GM23338 (cell line): ENCODE results near the gene ZFP36L1. TPM values are rescaled to one million over a fixed set of nuclear protein-coding genes. Genes with fewer than 3 reads are reported as not detected.

Source experiments
- ATAC-seq: fragments of 200-7000 bp; cut with Tn5 transposase; 3 replicates; pipeline ENCODE4 v1.9.1; 2020
- DNase-seq: peaks from one replicate; pipeline ENCODE4 v3.0.0-alpha.2; 2015; ENCODE audit warnings: low spot score
- H2AFZ ChIP-seq: fragments of 200-600 bp; sonication (generic); 2 replicates; pipeline ENCODE4 v1.8.0; 2016; ENCODE audit warnings: antibody characterized with exemption, mild to moderate bottlenecking, moderate library complexity
- H3F3A ChIP-seq: fragments of 200-600 bp; sonication (generic); replicated peaks from 2 replicates; pipeline ENCODE4 v1.8.0; 2017; ENCODE audit warnings: antibody characterized with exemption, mixed run types, low read depth
- H3K27ac ChIP-seq: fragments of 200-600 bp; sonication (generic); 2 replicates; pipeline ENCODE4 v1.6.1; 2016; ENCODE audit warnings: low read depth
- H3K27me3 ChIP-seq: fragments of 200-600 bp; sonication (generic); 2 replicates; pipeline ENCODE4 v1.8.0; 2016; ENCODE audit warnings: mild to moderate bottlenecking, mixed run types, moderate library complexity; ENCODE audit not compliant: insufficient read depth
- H3K36me3 ChIP-seq: fragments of 200-600 bp; sonication (generic); 2 replicates; pipeline ENCODE4 v1.8.0; 2016; ENCODE audit warnings: mild to moderate bottlenecking; ENCODE audit not compliant: insufficient read depth
- H3K4me1 ChIP-seq: fragments of 200-600 bp; sonication (generic); 2 replicates; pipeline ENCODE4 v1.8.0; 2016; ENCODE audit warnings: mild to moderate bottlenecking, moderate library complexity; ENCODE audit not compliant: insufficient read depth
- H3K4me2 ChIP-seq: fragments of 200-600 bp; sonication (generic); 2 replicates; pipeline ENCODE4 v1.7.1; 2017; ENCODE audit warnings: mixed run types
- H3K4me3 ChIP-seq: fragments of 200-600 bp; sonication (generic); 2 replicates; pipeline ENCODE4 v1.6.1; 2016; ENCODE audit warnings: mixed run types
- H3K79me2 ChIP-seq: fragments of 200-600 bp; sonication (generic); replicated peaks from 2 replicates; pipeline ENCODE4 v1.8.0; 2017; ENCODE audit warnings: mild to moderate bottlenecking; ENCODE audit not compliant: insufficient read depth
- H3K9me2 ChIP-seq: fragments of 200-600 bp; sonication (generic); 2 replicates; pipeline ENCODE4 v1.8.0; 2017; ENCODE audit not compliant: insufficient read depth
- H4K20me1 ChIP-seq: fragments of 200-600 bp; sonication (generic); replicated peaks from 2 replicates; pipeline ENCODE4 v1.8.0; 2017; ENCODE audit warnings: mild to moderate bottlenecking; ENCODE audit not compliant: insufficient read depth
- H3K27ac Mint-ChIP-seq: 2 replicates; pipeline ENCODE4 v1.8.0; 2020; ENCODE audit warnings: inconsistent platforms, mild to moderate bottlenecking, moderate library complexity, mixed read lengths
- H3K27me3 Mint-ChIP-seq: 3 replicates; pipeline ENCODE4 v1.8.0; 2022; ENCODE audit warnings: low read depth, mild to moderate bottlenecking, moderate library complexity, mixed read lengths, inconsistent platforms; ENCODE audit not compliant: insufficient read depth, poor library complexity
- H3K36me3 Mint-ChIP-seq: 3 replicates; pipeline ENCODE4 v1.8.0; 2021; ENCODE audit warnings: low read depth, mild to moderate bottlenecking, inconsistent platforms, moderate library complexity, mixed read lengths
- H3K4me1 Mint-ChIP-seq: 3 replicates; pipeline ENCODE4 v1.8.0; 2020; ENCODE audit warnings: mild to moderate bottlenecking, inconsistent platforms, mixed read lengths
- H3K4me3 Mint-ChIP-seq: 3 replicates; pipeline ENCODE4 v1.8.0; 2021; ENCODE audit warnings: moderate library complexity, mild to moderate bottlenecking, inconsistent platforms, mixed read lengths
- H3K9me3 Mint-ChIP-seq: 3 replicates; pipeline ENCODE4 v1.8.0; 2020; ENCODE audit warnings: moderate library complexity, mild to moderate bottlenecking, inconsistent platforms, mixed read lengths
- CTCF ChIP-seq, 2 experiments: fragments of 200-600 bp in 1 of 2; sonication (generic) in 1 of 2; conservative IDR thresholded peaks; 2 replicates each; pipeline versions ENCODE4 v1.5.1 to v1.6.1; 2016 to 2017; ENCODE audit warnings: antibody characterized with exemption in 2 of 2, low read depth in 2 of 2, mild to moderate bottlenecking in 2 of 2, moderate library complexity in 1 of 2
- EZH2phosphoT487 ChIP-seq: fragments of 200-600 bp; sonication (generic); IDR thresholded peaks from one replicate; pipeline ENCODE4 v1.8.1; 2018; ENCODE audit warnings: antibody characterized with exemption; ENCODE audit not compliant: unreplicated experiment
- NANOG ChIP-seq: IDR thresholded peaks from 2 replicates; pipeline ENCODE4 v1.6.1; 2016; ENCODE audit warnings: antibody characterized with exemption, borderline replicate concordance
- POLR2AphosphoS5 ChIP-seq: IDR thresholded peaks from 2 replicates; pipeline ENCODE4 v1.6.1; 2016; ENCODE audit warnings: antibody characterized with exemption, low read depth
- ZNF114 ChIP-seq: fragments of 250-450 bp; sonication (Bioruptor Pico); IDR thresholded peaks from 2 replicates; pipeline ENCODE4 v1.5.0; 2020; ENCODE audit warnings: mild to moderate bottlenecking, moderate library complexity
- ZNF331 ChIP-seq: fragments of 250-450 bp; sonication (Bioruptor Pico); IDR thresholded peaks from 2 replicates; pipeline ENCODE4 v1.5.0; 2020; ENCODE audit warnings: low read depth, mild to moderate bottlenecking, moderate library complexity
- polyA plus RNA-seq: library from polyadenylated mRNA; unstranded; fragments of >200 nt; fragmentation: Nextera tagmentation; extraction: Ambion mirVana; gene quantifications from 2 replicates; pipeline ENCODE4 v1.2.1, GENCODE V29; 2016
- total RNA-seq: library from RNA; depleted of rRNA; stranded (reverse); fragments of >200 nt; shearing (Covaris generic); gene quantifications from 2 replicates; pipeline ENCODE4 v1.2.3, GENCODE V29; 2014
- TF ChIP-seq, protein P1 (sequence below): fragments of 250-450 bp; sonication (Bioruptor Pico); IDR thresholded peaks from 2 replicates; pipeline ENCODE4 v1.5.0; 2020; ENCODE audit warnings: mild to moderate bottlenecking, moderate library complexity

ZFP36L1 gene
- total and polyA plus RNA-seq, 2 experiments from 2014 or later: 148 to 382 TPM

DNA sequence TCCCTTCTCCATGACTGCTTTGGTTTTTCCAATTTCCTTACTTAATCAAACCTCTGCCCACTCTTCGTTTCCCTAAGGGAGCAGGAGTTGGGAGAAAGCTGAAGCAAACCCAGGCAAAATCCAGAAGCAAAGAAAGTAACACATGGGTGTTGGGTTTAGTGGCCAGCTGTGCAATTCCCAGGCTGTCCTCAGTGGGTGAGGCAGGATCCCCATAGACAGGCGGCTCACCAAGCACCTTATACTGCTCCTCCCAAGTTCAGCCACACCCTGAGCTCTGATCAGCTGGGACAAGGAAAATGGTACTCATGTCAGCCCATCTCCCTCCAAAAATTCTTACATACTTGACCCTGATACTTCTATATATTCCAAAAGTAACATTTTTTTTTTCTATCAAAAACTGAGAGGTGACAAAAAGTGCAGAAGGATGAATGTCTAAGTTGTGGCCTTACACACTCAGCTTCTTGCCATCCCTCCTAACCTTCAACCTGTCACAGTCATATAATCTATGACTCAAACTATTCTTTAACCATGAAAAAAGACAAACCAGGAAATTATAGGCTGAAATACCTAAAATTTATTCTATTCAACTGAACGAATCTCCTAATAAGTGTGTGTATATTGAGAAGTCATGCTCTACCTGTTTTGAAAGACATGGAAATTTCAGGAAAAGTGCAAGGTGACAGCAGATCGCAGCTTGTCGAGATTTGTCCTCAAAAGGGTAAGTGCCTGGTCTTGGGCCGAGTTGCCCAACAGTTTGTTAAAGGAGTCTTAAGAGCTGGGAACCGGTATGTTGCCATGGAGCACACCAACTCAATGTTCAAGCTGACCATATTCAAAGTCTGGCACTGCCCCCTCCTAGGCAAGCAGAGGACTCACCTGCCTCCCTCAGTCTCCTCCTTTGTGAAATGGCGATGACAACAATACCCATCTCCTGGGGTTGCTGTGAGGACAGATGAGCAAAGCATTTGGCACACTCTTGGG lies 17.6 kb upstream of the ZFP36L1 start:
- Histone ChIP-seq H3K9me2 (peaks cover 14% of the 10 kb centered on the region; the same call in 1 of the 2 replicates), H3F3A (0 out of 2 replicates have a peak, but pooled peaks cover 2% of the 10 kb centered on the region), H3K79me2 (0 out of 2 replicates have a peak, but pooled peaks cover 6% of the 10 kb centered on the region), H3K27ac (no peak overlapping the region), H2AFZ (no peak overlapping the region), H3K27me3 (peaks cover 3% of the 10 kb centered on the region; the same call in 1 of the 2 replicates), H3K4me2 (no peak overlapping the region), H3K36me3 (no peaks in the 10 kb centered on the region), H4K20me1 (no peaks in the 10 kb centered on the region), H3K4me3 (no peak overlapping the region), H3K4me1 (peaks cover 38% of the 10 kb centered on the region)
- TF ChIP-seq ZNF114 (CRISPR knock-in tag) (no peak), ZNF331 (CRISPR knock-in tag) (no peak), NANOG (no peak), EZH2phosphoT487 (no peak), CTCF (conservative IDR thresholded peaks at IDR 0.05; ENCODE audit: low read depth in 2 of 2) (no peak), POLR2AphosphoS5 (no peak)
- TF ChIP-seq, protein P1, sequence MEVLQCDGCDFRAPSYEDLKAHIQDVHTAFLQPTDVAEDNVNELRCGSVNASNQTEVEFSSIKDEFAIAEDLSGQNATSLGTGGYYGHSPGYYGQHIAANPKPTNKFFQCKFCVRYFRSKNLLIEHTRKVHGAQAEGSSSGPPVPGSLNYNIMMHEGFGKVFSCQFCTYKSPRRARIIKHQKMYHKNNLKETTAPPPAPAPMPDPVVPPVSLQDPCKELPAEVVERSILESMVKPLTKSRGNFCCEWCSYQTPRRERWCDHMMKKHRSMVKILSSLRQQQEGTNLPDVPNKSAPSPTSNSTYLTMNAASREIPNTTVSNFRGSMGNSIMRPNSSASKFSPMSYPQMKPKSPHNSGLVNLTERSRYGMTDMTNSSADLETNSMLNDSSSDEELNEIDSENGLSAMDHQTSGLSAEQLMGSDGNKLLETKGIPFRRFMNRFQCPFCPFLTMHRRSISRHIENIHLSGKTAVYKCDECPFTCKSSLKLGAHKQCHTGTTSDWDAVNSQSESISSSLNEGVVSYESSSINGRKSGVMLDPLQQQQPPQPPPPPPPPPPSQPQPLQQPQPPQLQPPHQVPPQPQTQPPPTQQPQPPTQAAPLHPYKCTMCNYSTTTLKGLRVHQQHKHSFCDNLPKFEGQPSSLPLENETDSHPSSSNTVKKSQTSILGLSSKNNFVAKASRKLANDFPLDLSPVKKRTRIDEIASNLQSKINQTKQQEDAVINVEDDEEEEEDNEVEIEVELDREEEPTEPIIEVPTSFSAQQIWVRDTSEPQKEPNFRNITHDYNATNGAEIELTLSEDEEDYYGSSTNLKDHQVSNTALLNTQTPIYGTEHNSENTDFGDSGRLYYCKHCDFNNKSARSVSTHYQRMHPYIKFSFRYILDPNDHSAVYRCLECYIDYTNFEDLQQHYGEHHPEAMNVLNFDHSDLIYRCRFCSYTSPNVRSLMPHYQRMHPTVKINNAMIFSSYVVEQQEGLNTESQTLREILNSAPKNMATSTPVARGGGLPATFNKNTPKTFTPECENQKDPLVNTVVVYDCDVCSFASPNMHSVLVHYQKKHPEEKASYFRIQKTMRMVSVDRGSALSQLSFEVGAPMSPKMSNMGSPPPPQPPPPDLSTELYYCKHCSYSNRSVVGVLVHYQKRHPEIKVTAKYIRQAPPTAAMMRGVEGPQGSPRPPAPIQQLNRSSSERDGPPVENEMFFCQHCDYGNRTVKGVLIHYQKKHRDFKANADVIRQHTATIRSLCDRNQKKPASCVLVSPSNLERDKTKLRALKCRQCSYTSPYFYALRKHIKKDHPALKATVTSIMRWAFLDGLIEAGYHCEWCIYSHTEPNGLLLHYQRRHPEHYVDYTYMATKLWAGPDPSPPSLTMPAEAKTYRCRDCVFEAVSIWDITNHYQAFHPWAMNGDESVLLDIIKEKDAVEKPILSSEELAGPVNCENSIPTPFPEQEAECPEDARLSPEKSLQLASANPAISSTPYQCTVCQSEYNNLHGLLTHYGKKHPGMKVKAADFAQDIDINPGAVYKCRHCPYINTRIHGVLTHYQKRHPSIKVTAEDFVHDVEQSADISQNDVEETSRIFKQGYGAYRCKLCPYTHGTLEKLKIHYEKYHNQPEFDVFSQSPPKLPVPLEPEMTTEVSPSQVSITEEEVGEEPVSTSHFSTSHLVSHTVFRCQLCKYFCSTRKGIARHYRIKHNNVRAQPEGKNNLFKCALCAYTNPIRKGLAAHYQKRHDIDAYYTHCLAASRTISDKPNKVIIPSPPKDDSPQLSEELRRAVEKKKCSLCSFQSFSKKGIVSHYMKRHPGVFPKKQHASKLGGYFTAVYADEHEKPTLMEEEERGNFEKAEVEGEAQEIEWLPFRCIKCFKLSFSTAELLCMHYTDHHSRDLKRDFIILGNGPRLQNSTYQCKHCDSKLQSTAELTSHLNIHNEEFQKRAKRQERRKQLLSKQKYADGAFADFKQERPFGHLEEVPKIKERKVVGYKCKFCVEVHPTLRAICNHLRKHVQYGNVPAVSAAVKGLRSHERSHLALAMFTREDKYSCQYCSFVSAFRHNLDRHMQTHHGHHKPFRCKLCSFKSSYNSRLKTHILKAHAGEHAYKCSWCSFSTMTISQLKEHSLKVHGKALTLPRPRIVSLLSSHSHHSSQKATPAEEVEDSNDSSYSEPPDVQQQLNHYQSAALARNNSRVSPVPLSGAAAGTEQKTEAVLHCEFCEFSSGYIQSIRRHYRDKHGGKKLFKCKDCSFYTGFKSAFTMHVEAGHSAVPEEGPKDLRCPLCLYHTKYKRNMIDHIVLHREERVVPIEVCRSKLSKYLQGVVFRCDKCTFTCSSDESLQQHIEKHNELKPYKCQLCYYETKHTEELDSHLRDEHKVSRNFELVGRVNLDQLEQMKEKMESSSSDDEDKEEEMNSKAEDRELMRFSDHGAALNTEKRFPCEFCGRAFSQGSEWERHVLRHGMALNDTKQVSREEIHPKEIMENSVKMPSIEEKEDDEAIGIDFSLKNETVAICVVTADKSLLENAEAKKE (CRISPR knock-in tag): no peak
- DNase-seq: no peak
- no peak overlapping the region for H3K4me3 Mint-ChIP-seq
- no peak for ATAC-seq
- H3K36me3 Mint-ChIP-seq: peaks cover 5% of the 10 kb centered on the region; the same call in 1 of the 3 replicates
- H3K27me3 Mint-ChIP-seq: peaks cover 20% of the 10 kb centered on the region
- no peak overlapping the region for H3K27ac Mint-ChIP-seq
- H3K9me3 Mint-ChIP-seq: no peaks in the 10 kb centered on the region
- peaks cover 44% of the 10 kb centered on the region for H3K4me1 Mint-ChIP-seq
